Measurements from ENCODE around the gene POLG. TPM values are rescaled to one million over a fixed set of nuclear protein-coding genes. Genes with fewer than 3 reads are reported as not detected.

POLG gene
- polyA plus RNA-seq, 1 donor (not counting 4 experiments of a cell fraction or from before 2014, with no cell fraction given): 29.6 TPM

- Histone ChIP-seq H3K27me3 (ENCODE audit: control insufficient read depth, extremely low read depth, insufficient read depth, low read length) (peaks cover 16% of the 10 kb centered on the region), H4K20me1 (ENCODE audit: control insufficient read depth, extremely low read depth, insufficient read depth, low read length) (no peaks in the 10 kb centered on the region), H3K9me1 (ENCODE audit: control insufficient read depth, extremely low read depth, insufficient read depth, low read length) (no peaks in the 10 kb centered on the region), H3K79me2 (ENCODE audit: control insufficient read depth, insufficient read depth, low read length) (no peaks in the 10 kb centered on the region), H2AFZ (ENCODE audit: control insufficient read depth, low read length) (no peak overlapping the region), H3K9me3 (ENCODE audit: control insufficient read depth, low read depth, low read length) (no peaks in the 10 kb centered on the region), H3K4me2 (ENCODE audit: control insufficient read depth, extremely low read depth, insufficient read depth, low read depth, low read length) (no peak overlapping the region), H3K27ac (ENCODE audit: control insufficient read depth, insufficient read depth, low read length) (no peak overlapping the region), H3K9ac (ENCODE audit: control insufficient read depth, extremely low read depth, insufficient read depth, low read length) (no peak overlapping the region), H3K36me3 (ENCODE audit: control insufficient read depth in 2 of 2, extremely low read depth in 1 of 2, insufficient read depth in 2 of 2, low read length in 2 of 2) (no peaks in the 10 kb centered on the region), H3K4me1 (ENCODE audit: control insufficient read depth, extremely low read depth, insufficient read depth, low read length) (no peaks in the 10 kb centered on the region), H3K4me3 (ENCODE audit: control insufficient read depth in 2 of 3, extremely low read depth in 1 of 3, insufficient read depth in 2 of 3, low read depth in 1 of 3, low read length in 3 of 3) (no peak overlapping the region)
- DNase-seq (ENCODE audit: low read depth, low spot score): no peak
- TF ChIP-seq, protein P1, sequence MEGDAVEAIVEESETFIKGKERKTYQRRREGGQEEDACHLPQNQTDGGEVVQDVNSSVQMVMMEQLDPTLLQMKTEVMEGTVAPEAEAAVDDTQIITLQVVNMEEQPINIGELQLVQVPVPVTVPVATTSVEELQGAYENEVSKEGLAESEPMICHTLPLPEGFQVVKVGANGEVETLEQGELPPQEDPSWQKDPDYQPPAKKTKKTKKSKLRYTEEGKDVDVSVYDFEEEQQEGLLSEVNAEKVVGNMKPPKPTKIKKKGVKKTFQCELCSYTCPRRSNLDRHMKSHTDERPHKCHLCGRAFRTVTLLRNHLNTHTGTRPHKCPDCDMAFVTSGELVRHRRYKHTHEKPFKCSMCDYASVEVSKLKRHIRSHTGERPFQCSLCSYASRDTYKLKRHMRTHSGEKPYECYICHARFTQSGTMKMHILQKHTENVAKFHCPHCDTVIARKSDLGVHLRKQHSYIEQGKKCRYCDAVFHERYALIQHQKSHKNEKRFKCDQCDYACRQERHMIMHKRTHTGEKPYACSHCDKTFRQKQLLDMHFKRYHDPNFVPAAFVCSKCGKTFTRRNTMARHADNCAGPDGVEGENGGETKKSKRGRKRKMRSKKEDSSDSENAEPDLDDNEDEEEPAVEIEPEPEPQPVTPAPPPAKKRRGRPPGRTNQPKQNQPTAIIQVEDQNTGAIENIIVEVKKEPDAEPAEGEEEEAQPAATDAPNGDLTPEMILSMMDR (optimal IDR thresholded peaks at IDR 0.05 in 1 of 3, IDR thresholded peaks at IDR 0.05 in 1 of 3, conservative IDR thresholded peaks at IDR 0.05 in 1 of 3; ENCODE audit: extremely low read depth in 1 of 3, insufficient read depth in 2 of 3, low read length in 3 of 3): no peak
- TF ChIP-seq EZH2 (IDR thresholded peaks at IDR 0.05; ENCODE audit: low read length): no peak
- dilution Hi-C loops (cut with MboI; ENCODE audit: extremely low pct_ligation_motif_present, low sequenced_read_pairs): no loop called here
- FAIRE-seq: no peak
Measured at GRCh38 chr15:89346516-89347231, 12.1 kb upstream of the POLG start.

DNA sequence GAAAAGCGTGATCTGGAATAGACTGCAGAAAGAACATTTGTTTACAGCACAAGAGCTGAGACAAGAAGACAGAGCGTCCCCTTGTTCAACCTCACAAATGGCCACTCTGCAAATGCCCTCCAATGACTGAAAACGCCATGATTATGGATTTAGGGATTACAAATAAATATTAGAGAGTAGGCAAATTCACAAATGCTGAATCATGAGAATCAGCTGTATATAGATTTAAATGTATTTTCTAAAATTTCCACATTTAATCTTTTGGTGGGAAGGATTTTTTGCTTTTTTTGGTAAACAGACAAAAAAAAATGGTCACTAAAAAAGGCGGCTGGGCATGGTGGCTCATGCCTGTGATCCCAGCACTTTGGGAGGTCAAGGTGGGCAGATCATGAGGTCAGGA, 10.6 kb upstream of the POLG start:
- Histone ChIP-seq H3K4me3 (ENCODE audit: control insufficient read depth in 2 of 3, extremely low read depth in 1 of 3, insufficient read depth in 2 of 3, low read depth in 1 of 3, low read length in 3 of 3) (no peak overlapping the region), H3K9me3 (ENCODE audit: control insufficient read depth, low read depth, low read length) (no peaks in the 10 kb centered on the region), H3K79me2 (ENCODE audit: control insufficient read depth, insufficient read depth, low read length) (no peaks in the 10 kb centered on the region), H3K27ac (ENCODE audit: control insufficient read depth, insufficient read depth, low read length) (no peak overlapping the region), H2AFZ (ENCODE audit: control insufficient read depth, low read length) (no peak overlapping the region), H3K27me3 (ENCODE audit: control insufficient read depth, extremely low read depth, insufficient read depth, low read length) (peaks cover 23% of the 10 kb centered on the region), H3K9ac (ENCODE audit: control insufficient read depth, extremely low read depth, insufficient read depth, low read length) (no peak overlapping the region), H3K4me2 (ENCODE audit: control insufficient read depth, extremely low read depth, insufficient read depth, low read depth, low read length) (no peak overlapping the region), H3K36me3 (ENCODE audit: control insufficient read depth in 2 of 2, extremely low read depth in 1 of 2, insufficient read depth in 2 of 2, low read length in 2 of 2) (no peaks in the 10 kb centered on the region), H3K4me1 (ENCODE audit: control insufficient read depth, extremely low read depth, insufficient read depth, low read length) (no peaks in the 10 kb centered on the region), H3K9me1 (ENCODE audit: control insufficient read depth, extremely low read depth, insufficient read depth, low read length) (no peaks in the 10 kb centered on the region), H4K20me1 (ENCODE audit: control insufficient read depth, extremely low read depth, insufficient read depth, low read length) (no peaks in the 10 kb centered on the region)
- DNase-seq (ENCODE audit: low read depth, low spot score): no peak
- TF ChIP-seq, protein P1 (optimal IDR thresholded peaks at IDR 0.05 in 1 of 3, IDR thresholded peaks at IDR 0.05 in 1 of 3, conservative IDR thresholded peaks at IDR 0.05 in 1 of 3; ENCODE audit: extremely low read depth in 1 of 3, insufficient read depth in 2 of 3, low read length in 3 of 3): no peak
- TF ChIP-seq EZH2 (IDR thresholded peaks at IDR 0.05; ENCODE audit: low read length): no peak
- dilution Hi-C loops (cut with MboI; ENCODE audit: extremely low pct_ligation_motif_present, low sequenced_read_pairs): no loop called here
- no peak for FAIRE-seq
